ENCODE data around the gene ANO2.

ANO2 gene

DNA sequence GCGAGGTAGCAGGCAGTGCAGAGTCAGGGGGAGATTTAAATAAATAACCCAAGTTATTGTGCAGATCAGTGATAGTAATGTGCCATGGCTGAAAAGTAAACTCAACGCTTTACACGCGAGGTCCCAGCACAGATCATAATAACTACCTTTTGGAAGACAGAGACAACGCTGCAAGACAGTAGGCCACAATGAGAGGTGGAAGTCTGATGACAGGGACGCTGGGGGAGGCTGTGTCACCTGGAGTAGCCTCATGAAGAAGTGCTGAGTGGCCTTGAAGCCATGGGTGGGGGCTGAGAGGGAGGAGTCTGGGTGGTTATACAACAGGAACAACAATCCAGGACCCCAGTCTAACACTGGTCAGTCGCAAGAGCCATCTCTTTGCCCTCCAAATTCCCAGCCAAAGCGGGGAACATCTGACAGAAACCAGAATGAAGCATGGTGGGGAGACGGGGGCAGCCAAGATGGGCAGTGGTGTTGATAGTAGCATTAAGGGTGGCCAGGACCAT, 28.2 kb downstream of the ANO2 start:
- no peak for DNase-seq (ENCODE audit: low read depth)

DNA sequence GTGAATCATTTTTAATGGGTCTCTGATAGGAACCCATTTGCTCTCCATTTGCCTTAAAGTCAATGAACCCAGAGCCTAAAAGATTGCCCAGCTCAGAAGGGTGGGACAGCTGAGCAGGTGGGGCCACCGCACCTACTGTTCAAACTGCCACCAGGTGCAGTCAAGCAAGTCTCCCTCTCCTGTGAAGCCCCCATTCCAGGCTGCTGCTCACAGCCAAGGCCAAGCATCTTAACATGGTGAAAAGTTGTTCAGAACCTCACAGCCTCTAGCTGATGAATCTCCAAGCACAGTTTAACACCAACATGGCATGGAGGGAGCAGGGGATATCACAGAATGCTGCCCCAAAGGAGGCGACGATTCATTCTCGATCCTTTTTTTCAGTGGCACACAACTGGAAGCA, 29.5 kb downstream of the ANO2 start:
- DNase-seq (ENCODE audit: low read depth) = no peak

DNA sequence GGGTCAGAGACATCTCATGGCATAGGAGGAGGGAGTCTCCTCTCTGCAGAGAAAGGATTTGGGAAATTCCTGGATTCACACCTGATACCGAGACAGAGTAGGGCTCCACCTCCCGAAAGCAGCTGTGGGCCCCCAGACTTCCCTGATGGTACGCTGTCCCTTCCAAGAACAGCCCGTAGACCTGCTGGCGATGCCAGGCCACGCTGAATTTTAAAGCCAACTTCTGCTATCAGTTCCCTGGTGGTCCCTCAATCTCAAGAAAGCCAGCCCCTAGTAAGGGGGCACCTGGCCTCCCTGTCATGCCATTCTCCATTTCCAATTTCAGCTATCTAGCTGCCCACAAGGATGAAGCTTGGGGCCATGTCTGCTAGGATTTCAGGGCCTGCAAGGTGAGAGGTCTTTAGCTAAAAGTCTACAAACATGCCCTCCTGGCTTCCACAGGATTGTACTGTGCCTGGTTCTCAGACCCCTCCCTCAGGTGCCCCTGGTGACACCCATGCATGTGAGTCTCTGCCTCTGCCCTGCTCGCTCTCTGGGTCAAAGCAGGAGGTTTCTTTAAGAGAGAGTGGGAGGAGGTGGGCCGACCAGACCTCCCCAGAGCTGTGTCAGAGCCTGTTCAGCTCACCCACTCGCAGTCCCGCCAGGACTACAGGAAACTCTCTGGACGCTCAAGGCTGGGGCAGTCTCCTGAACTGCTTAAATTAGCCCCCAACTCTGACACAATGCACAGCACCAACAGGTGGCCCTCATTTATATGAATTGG, 30.5 kb downstream of the ANO2 start:
- DNase-seq (ENCODE audit: low read depth) = no peak

DNA sequence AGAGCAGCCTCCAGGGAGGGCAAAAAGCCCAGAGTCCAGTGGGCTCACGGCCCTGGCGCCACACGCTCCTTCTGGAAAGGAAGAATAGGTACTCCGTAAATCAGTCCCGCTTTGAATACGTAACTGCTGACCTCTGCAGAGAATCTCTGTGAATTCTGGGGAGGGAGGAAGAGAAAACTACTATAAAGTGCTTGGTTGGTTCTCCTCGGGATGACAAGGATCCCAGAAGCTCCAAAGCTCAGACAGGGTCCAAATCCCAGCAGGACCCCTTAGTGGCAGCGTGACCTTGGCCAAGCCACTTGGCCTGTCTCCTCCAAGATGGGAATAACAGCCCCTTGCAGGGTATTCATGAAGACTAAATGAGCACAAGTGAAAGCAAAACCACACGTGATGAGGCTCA, 31.7 kb downstream of the ANO2 start:
- DNase-seq (ENCODE audit: low read depth) = no peak

DNA sequence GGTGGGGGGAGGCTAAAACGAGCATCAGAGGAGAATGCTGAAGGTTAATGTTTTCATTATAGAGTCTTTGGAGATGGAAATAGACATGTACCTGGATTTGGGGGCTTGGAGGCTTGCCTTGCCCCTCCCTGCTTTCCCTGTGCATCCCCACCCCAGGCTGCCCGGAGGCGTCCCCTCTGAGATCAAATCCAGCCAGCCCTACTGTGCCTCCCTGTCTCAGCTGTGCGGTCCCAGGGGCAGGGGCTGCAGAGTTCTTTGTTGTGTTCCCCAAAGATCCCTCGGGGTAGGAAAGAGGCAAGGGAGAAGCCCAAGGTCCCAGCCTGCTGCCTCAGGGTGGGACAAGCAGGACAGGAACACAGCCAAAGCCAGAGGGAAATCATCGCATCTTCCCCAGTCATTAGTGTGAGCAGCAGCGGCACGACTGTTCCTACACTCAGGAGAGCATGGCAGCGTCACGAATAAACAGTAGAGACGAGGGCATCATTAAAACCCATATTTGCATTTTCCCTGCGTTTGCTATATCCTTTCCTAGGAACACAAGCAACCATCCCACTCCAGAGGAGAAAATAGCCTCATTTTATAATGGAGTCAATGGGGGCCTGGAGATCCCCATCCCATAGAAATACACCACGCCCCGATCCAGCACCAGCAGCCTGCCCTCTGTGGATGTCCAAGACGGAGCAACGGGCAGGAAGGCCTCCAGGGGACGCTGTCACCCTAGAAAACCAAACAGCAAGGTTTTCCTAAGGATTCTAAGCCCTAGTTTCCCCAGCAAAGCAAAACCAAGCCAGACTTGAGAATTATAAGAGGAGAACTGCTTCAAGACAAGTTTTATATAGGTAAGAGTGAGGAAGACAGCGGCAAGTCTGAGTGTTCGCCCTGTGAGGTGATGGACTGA, 32.4 kb downstream of the ANO2 start:
- DNase-seq (ENCODE audit: low read depth) = no peak

DNA sequence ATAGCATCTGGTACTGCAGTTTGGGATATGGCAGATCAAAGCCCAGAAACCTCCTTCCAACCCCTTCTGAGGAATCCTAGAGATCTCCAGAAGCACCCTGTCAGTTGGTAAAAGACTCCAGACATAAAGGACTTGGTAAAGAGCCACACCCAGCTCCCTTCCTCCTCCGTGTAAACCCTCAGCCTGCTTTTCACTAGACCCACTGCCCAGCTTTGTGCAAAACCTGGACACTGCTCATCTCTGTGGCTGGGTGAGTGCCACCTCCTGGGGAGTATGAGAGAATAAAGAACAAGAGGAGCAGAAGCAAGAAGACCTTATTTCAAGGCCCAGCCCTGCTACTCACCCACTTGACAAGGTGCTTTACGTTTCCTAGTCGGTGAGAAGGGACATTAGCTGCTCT, 33.0 kb downstream of the ANO2 start:
- no peak for DNase-seq (ENCODE audit: low read depth)

DNA sequence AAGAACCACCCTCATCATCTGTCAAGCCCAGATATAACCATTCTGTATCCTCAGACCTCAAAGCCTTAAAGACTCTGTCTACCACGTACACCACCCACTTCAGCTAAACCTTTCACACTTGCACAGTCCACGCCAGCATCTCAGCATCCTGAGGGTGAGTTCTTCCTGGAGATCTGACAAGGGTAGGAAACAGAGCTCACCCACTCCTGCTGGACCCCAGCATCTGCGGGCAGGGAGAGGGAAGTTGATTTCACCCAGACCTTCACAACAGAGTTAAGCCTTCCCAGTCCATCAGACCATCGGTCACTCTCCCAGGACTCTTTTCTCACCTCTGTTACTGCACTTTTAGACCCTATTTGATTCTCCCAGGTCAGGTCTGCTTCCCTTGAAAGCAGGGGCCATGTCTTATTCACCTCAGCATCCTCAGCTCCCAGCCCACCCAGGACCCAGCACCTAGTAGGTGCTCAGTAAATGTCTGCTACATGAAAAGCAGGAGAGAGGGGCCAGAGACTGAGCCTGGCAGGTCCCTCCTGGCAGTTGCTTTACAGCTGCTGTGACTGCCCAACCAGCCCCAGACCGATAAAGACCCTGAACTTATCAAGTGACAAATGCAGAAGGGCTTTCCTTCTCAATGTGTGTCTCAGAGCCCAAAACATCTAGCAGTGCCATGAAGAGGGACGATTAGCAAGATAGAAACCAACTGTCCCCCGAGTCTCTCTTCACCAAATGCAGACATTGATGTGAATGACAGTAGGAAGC, 34.1 kb downstream of the ANO2 start:
- DNase-seq (ENCODE audit: low read depth) = no peak

DNA sequence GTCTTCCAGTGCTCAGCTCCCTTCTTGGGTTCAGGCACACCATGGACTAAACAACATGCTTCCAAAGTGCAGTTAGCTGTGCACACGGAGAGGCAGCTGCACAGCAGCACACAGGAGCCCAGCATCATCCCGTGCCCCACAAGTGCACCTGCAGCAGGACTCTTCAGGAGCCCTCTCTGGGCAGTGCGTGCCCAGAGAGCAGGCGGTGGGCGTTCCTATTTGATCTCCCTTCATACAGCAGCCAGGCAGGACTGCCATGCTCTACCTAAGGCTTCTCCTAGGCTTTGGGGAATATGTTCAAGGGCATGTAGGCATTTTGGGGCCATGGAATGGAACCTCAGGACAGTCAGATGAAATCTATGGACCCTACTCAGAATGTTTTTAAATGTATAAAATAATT, 35.5 kb downstream of the ANO2 start:
- no peak for DNase-seq (ENCODE audit: low read depth)

DNA sequence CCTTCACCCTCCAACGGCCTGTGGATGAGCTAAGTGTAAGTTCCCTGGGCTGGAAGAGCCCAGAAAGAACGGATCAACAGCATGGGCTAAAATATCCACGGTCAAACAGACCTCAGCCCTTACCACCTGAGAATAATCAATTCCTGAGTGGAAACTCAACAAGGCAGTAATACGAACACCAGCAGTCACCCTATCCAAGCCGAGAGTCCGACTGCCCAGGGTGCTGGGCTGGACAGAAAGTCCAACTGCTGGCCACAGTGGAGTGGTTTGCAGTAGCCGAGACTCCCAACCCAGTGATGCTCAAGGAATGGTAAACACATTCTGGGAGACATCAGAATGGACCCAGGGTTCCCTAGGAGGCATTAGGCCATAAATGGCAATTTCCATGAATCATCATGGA, 36.8 kb downstream of the ANO2 start:
- DNase-seq (ENCODE audit: low read depth) = no peak

DNA sequence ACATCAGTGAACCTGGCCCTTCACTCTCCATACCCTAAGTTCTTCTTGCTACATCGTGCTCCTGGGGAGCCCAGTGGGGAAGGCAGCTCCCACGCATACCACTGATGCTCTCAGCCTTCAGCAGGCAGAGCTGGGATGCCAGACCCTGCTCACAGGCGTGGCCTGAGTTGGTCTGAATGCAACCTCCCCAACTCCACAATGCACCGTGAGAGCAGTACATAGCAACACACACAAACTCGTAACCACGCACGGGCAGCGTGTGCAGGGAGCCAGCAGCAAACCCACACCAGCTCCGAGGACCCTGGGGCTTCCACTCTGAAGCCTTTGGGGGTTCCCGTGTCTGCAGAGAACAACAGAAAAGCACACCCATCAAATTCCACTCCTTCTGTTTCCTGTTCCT, 37.3 kb downstream of the ANO2 start:
- DNase-seq (ENCODE audit: low read depth) = no peak

DNA sequence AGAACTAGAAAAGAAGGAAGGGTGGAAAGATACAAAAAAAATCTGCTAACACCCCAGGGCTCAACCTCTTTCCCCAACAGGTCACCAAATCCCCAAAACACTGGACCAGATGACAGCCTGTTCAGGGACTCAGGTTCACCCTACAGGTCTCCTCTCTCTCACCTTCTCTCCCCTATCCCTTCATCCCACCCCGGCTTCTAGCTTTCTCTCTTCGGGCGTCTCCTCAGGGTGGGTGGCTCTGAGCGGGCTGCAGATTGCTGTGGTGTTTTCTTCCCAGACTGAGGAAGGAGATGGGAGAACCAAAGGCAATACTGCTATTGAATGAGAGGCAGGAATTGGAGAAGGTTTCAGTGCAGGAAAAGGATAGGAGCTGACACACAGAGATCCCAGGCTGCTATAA, 39.3 kb downstream of the ANO2 start:
- DNase-seq (ENCODE audit: low read depth) = no peak

DNA sequence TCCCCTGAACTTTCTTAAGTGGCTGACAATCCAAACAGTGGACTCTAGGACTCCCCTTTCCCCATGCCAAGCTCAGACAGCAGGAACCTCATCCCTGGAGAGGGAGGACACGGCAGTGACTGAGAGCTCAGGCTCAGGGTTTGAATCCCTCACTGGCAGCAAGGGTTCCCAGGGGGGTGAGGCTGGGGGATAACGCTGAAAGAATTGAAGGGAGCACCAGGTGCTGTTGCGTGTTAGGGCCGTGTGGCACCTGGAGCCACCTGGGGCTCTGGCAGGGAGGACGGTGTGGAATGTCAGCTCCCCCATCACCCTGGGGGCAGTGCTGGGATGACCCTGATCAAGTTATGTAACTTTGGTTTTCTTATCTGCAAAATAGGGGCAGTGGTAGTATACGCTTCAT, 40.1 kb downstream of the ANO2 start:
- DNase-seq (ENCODE audit: low read depth) = no peak

DNA sequence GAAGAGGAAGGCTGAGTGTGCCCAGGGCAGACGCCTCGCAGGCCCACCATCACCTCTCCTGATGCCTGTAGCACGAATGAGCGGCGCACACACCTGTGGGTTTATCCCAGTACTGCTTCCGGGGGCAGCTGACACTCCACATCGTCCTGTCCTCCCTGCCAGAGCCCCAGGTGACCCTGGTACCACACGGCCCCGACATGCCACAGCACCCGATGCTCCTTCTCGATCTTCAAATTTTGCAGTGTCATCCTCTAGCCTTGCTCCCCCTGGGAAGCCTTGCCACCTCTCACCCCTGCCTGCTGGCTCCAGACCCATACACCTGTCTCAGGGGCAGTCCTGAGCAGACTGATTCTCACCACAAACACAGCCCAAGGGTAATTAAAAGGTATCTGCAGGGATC, 40.6 kb downstream of the ANO2 start:
- no peak for DNase-seq (ENCODE audit: low read depth)

DNA sequence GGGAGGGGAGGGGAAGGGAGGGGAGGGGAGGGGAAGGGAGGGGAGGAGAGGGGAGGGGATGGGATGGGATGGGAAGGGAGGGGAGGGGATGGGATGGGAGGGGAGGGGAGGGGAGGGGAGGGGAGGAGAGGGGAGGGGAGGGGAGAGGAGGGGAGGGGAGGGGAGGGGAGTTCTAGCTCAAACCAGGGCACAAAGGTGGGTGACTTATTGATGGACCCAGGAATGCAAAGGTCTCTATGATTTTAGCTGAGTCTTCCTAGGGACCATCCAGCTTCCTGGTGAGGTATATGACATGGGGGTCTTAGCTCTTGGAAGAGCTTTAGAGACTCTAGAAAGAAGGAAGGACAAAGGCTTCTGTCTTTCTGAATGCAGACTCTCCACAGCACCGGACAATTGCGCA, 42.3 kb downstream of the ANO2 start:
- DNase-seq (ENCODE audit: low read depth) = no peak

DNA sequence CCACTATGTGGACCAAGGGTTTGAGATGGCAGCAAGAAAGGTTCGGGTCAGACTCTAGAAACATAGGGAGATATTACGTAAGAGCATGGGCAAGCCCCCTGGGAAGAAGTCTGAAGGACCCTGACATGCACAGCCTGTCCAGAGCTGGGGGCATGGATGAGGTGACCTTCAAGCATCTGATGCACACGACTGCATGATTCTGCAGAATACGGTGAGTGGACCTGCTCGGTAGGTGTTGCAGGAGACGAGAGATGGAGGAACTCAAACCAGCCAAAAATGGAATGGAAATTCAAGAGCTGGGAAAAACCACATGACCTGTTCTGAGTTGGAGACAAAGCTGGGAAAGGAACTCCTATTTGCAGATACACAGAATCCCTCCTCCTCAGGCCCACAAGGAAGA, 43.6 kb downstream of the ANO2 start:
- DNase-seq (ENCODE audit: low read depth) = no peak

DNA sequence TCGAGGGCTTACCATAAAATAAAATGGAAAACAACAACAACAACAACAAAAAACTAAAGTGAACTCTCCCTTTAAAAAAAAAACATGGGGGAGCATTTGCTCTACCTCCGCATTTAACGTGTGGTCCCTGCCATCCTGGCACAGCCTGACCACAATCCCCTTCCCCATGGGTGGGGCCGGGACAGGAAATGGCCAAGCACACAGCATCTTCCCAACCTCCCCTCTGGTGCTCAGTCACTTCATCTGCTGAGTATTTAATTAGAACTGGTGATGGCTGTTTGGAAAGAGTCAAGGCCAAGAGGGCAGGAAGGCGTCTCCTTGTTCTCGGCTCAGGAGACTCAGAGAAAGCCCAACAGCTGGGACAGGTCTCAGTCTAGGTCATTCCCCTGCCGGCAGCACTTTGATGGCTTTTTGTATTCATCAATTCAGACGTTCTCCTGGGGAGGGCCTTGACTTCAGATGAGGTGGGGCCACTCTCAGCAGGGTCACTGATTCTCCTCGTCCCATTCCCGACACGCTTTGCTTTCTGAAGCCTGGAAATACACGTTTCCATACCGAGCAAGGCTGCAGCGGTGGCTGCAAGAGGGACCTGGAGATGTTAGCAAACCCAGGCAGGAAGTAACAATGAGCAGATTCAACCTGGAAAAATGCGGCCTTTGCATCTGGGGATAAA, 44.4 kb downstream of the ANO2 start:
- DNase-seq (ENCODE audit: low read depth) = no peak

DNA sequence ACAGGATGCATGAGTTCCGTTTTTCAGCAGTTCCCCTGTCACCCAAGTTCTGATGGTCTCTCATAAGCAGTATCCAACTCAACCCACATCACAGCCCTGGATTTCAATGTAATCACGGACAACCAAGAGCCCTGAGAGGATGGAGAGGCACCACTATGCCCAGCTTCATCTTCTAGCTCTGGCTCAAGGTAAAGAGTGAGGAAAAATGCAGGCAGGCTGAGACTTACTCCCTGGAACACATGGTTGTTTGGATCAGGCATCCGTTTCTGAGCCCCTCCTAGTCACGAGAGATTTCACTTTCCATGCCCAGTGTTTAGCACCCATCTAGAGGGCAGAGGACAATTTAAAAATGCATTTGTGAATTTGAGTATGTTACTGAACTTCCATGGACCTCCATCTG, 45.0 kb downstream of the ANO2 start:
- DNase-seq (ENCODE audit: low read depth) = no peak

DNA sequence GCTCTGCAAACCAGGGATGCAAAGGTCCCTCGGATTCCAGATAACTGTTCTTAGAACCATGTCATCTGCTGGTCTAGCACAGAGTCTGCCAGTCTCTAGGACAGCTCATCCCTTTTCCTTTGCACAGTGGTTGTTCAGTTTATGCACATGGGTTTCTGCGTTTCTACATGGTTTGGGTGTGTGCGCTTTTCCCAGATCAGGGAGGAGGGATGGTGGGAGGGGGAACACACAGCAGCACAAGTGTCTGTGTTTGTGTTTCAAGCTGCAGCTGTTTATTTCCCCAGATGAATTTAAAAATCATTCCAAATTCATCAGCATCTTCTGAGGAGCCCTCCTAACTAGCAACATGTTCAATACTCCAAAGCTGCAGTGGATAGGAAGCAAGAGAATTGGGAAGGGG, 45.4 kb downstream of the ANO2 start:
- no peak for DNase-seq (ENCODE audit: low read depth)

DNA sequence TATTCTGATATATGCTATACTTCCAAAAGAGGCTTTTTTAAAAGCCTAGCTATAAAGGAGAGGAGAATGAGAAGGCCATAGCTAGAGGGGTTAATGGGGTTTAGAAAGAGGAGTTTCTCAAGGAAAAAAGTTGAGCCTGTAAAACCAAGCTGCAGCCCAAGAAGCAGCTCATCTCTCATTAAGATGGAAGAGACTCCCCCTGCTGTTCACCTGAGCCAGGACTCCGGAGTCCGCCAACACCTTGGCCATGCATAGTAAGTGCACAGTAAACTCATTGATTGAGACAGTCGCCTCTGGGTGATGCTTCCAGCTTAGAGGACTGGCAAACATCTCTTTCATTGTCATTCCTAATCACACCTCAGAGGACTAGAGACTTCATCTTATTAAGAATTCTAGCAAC, 46.2 kb downstream of the ANO2 start:
- no peak for DNase-seq (ENCODE audit: low read depth)

DNA sequence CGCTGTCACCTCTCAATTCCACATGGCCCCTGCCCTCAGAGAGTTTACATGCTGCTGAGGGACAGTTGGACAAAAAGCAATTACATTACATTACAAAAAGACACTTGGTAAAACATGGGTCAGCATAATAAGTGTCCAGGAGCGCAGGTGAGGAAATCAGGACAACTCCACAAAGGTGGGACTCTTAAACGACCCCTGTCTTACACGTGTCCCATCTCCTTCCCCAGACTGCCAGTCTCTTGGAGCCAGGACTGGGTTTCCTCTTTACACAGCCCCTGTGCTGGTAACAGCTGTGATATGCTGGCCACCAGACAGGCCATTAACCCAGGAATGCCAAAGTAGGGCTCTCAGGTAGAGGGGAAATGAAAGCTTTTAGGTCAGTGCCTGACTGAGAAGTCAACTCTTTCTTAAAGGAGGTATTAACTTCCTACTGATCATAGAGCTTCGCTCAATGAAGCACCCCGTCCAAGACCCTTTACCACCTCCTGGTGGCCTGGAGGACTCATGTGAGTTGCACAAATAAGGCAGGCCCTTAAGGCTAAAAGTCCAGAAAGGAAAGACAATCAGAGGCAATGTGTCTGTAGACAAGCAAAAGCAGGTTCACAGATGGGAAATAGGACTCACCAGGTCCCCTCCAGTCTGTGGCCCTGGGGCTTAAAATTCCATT, 55.5 kb downstream of the ANO2 start:
- no peak for DNase-seq (ENCODE audit: low read depth)

DNA sequence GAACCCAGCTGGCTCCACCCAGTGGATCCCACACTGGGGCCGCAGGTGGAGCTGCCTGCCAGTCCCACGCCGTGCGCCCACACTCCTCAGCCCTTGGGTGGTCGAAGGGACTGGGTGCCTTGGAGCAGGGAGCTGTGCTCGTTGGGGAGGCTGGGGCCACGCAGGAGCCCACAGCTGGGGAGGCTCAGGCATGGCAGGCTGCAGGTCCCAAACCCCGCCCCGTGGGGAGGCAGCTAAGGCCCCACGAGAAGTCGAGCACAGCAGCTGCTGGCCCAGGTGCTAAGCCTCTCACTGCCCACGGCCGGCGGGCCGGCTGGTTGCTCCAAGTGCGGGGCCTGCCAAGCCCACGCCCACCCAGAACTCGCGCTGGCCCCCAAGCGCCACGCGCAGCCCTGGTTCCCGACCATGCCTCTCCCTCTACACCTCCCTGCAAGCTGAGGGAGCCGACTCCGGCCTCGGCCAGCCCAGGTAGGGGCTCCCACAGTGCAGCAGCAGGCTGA, 56.2 kb downstream of the ANO2 start:
- DNase-seq (ENCODE audit: low read depth) = no peak

Measured in T follicular helper cell (primary cell).